Fibroblast of skin of left quadriceps (primary cell): Measurements from ENCODE around the gene ZMYND11.
A peak's percentile ranks its signal among the peaks of the same experiment; 100 is the strongest.
"Not testable (repeated sequence)": the region's sequence is repeated elsewhere in the genome, so short reads cannot be mapped to it uniquely, and the experiment has no call there.

Source experiments
- DNase-seq, 2 experiments: peaks; one replicate each; pipeline ENCODE4 v3.0.0-alpha.2; 2013; ENCODE audit warnings: low read depth in 2 of 2

Gene ZMYND11

GRCh38 chr10:132946-133898, 2.0 kb upstream of the ZMYND11 start:
- DNase-seq: peak in 1 of 2 experiments; percentile 52

DNA sequence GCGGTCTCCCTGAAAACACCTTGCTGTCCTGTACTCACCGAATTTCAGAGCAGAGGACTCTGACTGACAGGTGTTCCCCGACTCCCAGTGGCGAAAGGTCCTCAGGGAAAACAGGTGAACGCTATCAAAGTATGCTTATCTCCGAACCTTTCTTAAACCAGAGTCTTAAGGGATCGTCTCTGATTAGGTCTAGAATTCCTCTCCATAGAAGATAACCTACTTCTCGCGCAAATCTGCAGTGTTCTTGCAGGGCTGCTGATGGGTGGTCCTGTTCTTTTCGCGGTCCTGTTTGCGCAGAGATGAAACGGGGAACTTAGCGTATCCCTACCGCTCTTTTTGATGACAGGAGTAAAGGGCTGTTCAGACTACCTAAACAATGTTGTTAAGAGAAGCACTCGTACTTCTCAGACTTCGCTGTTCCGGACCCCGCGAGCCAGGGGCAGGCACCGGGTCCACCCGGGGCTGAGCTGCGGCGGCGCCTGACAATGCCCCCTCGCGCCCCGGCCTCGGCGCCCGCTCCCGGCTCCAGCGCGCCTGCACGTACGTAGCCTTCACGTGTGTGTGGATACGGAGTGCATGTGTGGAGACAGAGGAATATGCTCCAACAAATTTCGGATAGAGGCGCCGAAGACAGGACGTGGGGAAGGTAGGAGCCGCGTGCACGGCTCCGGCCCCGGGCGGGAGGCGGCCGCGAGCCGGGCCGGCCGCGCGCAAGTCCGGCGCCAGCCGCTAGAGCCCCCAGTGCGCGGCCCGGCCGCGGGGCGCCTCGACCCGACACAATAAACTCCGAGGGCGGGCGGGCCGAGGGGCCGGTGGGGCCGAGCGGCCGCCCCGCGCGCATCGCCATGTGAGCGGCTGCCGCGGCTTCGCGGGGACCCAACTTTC, 766 bp upstream of the ZMYND11 start:
- no peak for DNase-seq

DNA sequence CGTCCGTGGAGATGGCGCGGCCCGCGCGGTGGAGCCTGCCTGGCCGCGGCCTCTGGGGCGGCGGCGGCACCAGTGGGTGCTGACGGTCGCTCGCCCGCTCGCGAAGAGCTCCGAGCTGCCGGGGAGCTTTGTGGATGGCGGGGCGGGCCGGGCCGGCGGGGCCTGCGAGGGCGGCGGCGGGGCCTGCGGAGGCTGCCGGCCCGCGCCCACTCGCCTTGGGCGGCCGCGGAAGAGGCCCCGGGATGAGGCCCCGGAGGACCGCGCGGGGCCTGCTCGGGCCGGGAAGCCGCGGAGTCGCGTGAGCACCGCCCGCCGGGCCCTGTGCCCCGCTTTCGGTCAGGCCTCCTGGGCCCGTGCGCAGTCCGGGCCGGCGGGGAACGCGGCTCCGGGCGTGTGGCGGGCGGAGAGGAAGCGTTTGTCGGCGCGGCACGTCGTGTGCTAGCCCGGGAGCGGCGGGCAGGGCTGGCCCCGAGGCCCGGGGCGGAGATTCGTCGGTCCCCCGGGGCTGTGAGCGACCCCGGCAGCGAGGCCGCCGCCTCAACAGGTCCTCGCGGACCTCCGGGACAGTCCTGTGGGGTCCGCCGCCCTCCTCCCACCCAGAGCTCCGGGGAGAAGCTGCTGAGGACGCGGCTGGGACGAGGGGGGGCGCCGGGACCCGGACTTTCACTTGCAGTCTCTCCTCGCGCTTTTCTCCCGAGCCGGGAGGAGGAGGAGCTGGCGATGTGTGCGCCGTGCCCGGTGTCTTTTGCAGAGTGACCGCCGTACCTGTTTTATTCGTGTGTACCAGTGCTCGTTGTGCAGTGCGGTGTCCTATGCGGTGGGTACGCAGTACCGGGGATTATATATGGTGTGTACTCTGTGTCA, 578 bp downstream of the ZMYND11 start:
- peak in 1 of 2 experiments; percentile 11 for DNase-seq

GRCh38 chr10:136465-136762, 1.2 kb downstream of the ZMYND11 start:
- DNase-seq: no peak

DNA sequence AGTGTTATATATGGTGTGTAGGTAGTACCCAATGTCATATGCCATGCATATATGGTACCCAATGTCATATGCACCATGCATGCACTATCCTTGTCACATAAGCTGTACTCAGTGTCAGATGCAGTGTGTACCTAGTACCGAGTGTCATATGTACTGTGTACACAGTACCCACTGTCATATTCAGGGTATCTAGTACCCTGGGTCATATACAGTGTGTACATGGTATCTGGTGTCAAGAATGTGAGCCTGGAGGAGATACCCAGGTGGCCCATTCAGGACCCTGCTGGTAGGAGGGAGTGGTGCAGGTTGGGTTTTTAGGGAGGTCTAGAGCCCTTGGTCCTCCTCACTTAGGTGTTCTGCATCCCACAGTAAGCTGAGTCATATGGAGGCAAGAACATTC, 1.8 kb downstream of the ZMYND11 start:
- no peak for DNase-seq

- DNase-seq: no peak
Measured at GRCh38 chr10:137606-138005, 2.4 kb downstream of the ZMYND11 start.

DNA sequence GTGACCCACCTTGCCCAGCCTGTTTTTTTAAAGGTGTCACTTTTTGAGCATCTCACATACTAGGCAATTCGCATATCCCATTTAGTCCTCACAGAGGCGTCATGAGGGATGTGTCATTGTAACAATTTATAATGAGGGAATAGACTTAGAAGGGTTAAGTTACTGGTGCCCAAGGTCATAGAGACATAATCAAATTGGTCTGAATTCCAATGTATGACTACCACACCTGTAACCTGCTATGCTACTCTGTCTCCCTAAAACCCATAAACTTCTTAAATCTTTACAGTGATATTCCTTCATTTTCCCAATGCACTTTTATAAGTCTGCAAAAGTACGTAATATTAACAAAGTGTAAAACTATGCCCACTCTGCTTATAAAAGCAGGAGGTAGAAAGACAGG, 7.1 kb downstream of the ZMYND11 start:
- DNase-seq: no peak

DNA sequence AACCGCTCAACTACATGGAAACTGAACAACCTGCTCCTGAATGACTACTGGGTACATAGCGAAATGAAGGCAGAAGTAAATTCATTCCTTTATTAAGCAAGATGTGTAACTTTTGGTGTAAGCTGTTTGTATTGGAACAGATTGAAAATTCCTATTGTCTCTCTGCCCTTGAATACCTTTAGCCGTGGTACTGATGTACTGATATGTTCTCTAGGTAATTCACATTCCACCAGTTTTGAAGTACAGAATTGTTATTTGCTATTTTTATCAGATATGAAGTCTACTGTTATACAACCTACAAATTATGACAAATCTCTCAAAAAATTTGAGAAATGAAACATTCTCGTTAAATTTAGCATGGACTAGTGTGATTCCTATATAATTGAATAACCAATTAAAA, 17.7 kb downstream of the ZMYND11 start:
- DNase-seq: no peak

GRCh38 chr10:154348-154747, 19.1 kb downstream of the ZMYND11 start:
- no peak for DNase-seq

DNA sequence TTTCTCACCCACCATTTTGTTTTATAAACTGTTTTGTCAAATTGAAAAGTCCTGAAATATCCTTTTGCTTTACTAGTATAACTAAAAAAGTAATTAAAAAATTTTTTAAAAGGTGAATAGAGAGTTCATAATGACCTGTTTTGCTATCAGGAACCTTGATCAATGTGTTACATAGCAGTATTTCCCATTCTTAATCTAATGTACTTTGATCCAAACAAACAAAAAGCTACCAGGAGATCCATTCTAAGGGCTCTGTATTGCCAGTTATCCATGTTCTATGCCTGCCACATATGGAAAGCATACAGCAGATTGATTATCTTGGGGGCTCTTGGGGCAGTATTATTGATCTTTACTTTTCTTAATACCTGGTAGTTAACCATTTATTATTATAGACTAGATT, 32.1 kb downstream of the ZMYND11 start:
- DNase-seq: no peak

- DNase-seq: no peak
Measured at GRCh38 chr10:173741-174140, 38.5 kb downstream of the ZMYND11 start.

- no peak for DNase-seq
Measured at GRCh38 chr10:176677-177076, 41.4 kb downstream of the ZMYND11 start.

DNA sequence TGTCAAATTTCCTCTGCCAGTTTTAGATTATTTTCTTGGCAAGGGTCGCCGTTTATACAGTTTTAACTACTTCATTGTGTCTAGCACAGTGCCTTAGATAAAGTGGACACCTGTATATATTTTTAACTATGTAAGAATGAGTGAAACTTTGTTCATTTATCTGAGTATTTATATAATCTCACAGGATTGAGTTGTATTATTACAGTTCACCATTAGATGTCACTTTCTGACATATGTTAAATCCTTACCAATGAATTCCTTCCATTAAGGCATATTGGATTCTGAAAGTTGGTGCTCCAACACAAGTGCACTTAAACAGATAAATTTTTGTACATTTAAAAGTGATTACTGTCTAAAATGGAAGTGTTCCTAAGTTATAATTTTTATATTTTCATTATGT, 43.0 kb downstream of the ZMYND11 start:
- no peak for DNase-seq

GRCh38 chr10:178723-179122, 43.5 kb downstream of the ZMYND11 start:
- no peak for DNase-seq

DNA sequence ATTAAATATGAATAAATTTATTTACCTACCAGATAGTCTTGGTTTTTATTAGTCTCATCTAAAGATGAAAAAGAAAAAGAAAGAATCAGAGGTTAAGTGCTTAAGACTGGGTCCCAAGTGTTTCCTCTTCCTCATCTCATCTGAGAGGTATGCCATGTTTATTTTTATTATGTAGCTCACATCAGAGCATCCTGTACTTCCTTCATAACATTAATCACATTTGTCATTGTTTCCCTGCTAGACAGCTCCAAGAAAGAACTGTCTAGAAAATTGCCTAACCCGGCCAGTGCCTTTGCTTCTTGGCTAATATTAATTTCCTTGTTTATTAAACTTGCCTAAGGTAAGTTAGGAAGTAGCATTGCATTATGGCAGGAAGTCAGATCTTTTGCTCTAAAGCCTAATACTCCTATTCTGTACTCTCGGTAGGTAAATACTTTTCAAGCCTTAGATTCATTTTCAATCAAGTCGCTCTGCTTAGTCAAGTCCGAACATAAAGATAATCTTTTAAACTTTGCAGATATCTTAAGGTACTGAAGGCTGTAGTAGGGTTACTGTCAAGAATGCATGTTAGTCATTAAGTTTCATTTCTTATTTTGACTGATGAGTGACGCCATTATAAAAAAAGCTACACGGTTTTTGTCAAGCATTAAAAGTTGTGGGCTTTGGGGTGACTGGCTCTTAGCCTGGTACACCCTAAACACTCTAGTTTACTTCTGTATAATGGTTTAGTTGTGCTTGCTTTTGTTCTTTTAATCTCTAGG, 47.4 kb downstream of the ZMYND11 start:
- DNase-seq: no peak

DNA sequence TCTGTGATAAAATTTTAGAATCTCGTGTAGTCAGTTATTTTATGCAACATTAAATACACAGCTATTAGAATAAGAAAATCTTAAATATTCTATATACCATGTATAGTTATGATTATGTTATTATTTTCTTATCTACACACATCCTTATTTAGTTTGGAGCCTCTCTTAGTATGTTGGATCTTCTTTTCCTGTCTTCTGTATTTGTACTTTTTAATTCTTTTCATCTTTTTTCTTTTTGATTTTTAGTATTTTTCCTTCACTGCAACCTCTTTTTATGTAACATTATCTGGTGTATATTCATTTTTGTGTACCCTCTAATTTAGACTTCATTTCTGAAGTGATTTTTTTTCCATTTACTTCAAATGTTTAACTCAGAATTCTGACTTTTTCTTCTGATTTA, 48.9 kb downstream of the ZMYND11 start:
- no peak for DNase-seq

DNA sequence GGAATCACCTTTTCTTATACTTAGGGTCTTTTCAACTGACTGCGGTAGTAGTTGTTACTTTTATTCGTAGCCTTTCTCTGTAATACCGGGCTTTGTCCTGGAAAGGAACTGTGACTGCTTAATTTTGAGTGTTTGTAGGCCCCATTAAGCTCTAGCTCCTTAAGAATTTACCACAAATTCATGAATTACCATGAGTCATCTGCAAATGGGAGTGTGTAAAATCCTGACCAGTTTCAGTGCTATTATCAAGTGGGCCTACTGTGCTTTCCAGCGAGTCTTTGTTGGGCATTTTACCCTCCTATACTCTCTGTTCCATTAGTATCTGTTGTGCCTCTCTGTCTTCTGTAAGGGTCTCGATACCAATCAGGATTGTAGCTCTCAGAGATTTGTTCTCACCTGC, 49.7 kb downstream of the ZMYND11 start:
- DNase-seq: no peak

DNA sequence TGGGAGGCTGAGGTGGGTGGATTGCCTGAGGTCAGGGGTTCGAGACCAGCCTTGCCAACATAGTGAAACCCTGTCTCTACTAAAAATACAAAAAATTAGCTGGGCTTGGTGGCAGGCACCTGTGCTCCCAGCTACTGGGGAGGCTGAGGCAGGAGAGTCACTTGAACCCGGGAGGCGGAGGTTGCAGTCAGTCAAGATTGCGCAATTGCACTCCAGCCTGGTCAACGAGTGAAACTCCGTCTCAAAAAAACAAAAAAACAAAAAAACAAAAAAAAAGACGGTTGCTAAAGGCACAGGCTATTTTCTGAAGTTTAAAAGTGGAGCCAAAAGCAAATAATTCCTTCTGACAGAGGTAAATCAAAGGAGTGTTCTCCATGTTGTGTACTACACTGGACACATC, 50.3 kb downstream of the ZMYND11 start:
- DNase-seq: not testable (repeated sequence)

DNA sequence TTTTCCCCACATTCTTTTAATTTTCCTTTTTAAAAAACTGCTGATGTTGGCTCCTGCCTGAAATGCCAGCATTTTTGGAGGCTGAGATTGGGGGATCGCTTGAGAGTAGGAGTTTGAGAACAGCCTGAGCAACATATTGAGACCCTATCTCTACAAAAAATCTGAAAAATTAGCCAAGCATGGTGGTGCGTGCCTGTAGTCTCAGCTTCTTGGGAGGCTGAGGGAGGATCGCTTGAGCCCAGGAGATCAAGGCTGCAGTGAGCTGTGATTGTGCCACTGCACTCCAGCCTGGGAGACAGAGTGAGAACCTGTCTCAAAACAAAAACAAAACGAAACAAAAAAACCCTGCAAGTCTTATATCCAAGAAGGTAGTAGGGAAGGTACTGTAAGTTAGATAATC, 51.7 kb downstream of the ZMYND11 start:
- no peak for DNase-seq

- no peak for DNase-seq
Measured at GRCh38 chr10:188546-188945, 53.3 kb downstream of the ZMYND11 start.

DNA sequence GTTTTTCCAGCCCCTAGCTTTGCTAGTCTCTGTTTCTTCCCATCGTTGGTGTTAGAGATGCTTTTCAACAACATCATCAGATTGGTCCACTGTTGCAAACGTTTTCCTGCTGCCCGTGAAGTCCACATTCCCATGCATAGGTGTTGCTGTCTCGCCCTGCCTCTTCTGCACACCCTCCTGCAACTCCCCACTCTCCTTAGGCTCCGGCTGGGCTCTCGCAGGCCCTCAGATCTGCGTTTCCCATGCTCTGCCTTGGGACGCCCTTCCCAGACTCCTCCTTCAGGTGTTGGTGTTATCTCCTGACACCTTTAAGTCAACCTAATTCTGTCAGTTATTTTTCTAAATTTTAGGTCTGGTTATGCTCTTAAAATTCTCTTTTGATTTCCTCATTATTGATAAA, 55.0 kb downstream of the ZMYND11 start:
- DNase-seq: no peak
